ENCODE results near the gene URM1. TPM values are rescaled to one million over a fixed set of nuclear protein-coding genes. Genes with fewer than 3 reads are reported as not detected.

Gene URM1
- total and polyA plus RNA-seq, 10 of the 15 experiments (the other 5 are each of a cell fraction or from before 2014, with no cell fraction given), result 7.9 to 75.8 (median 63.7) TPM

- no peak for DNase-seq (ENCODE audit: low read depth, low spot score)
- Histone ChIP-seq H2AFZ (ENCODE audit: control insufficient read depth, low read depth, low read length) (no peak overlapping the region), H3K27ac (ENCODE audit: control insufficient read depth, insufficient read depth) (no peak overlapping the region), H3K4me1 (ENCODE audit: control insufficient read depth, insufficient read depth, low read length) (no peaks in the 10 kb centered on the region), H3K4me3 (no peak overlapping the region), H3K4me2 (ENCODE audit: control insufficient read depth, insufficient read depth) (no peak overlapping the region), H3K9ac (ENCODE audit: control insufficient read depth, insufficient read depth, low read length) (no peak overlapping the region), H3K36me3 (ENCODE audit: control insufficient read depth in 2 of 2, insufficient read depth in 2 of 2, low read length in 1 of 2) (no peaks in the 10 kb centered on the region), H3K9me3 (replicated peaks; ENCODE audit: control insufficient read depth, insufficient read depth, low read length) (no peaks in the 10 kb centered on the region), H3K27me3 (replicated peaks in 1 of 2; ENCODE audit: control insufficient read depth in 2 of 2, insufficient read depth in 2 of 2, low read length in 1 of 2) (no peaks in the 10 kb centered on the region), H4K20me1 (ENCODE audit: control insufficient read depth, insufficient read depth) (no peaks in the 10 kb centered on the region), H3K79me2 (ENCODE audit: control insufficient read depth, insufficient read depth, low read length) (no peaks in the 10 kb centered on the region)
- ChIA-PET SMC1A (ENCODE audit: uncharacterized antibody, unreplicated experiment) (interaction anchor here (0.9 kb wide), 1 partner anchor 66 kb away, joined by 3 read pairs; no protein-coding TSS in a partner anchor), POLR2A (interaction anchor here (0.6 kb wide), 1 partner anchor 433 kb away, joined by 3 read pairs; no protein-coding TSS in a partner anchor), CTCF (interaction anchor here (0.6 to 1.1 kb wide), 3 partner anchors 10 to 14 kb away, joined by 3 to 5 read pairs (median 3); no protein-coding TSS in a partner anchor), RAD21 (ENCODE audit: unreplicated experiment) (no interaction called here)
- TF ChIP-seq IKZF1 (conservative IDR thresholded peaks at IDR 0.05) (no peak), TCF3 (IDR thresholded peaks at IDR 0.05; ENCODE audit: borderline replicate concordance, insufficient read depth, low read depth, low read length) (no peak), SIN3A (IDR thresholded peaks at IDR 0.05; ENCODE audit: low read depth, low read length) (no peak), SREBF2 (IDR thresholded peaks at IDR 0.05; ENCODE audit: low read length) (no peak)
- intact Hi-C loops (cut with micrococcal nuclease; ENCODE audit: unreplicated experiment), result no loop called here
- no peak for ATAC-seq
- BruUV-seq (replicated peaks), result no TSS peak
- no peak for FAIRE-seq
- 61% methylated on average over 22 of the region's 22 CpGs for WGBS (ENCODE audit: insufficient coverage, insufficient replicate concordance, low lambda C conversion rate, missing lambda C conversion rate)
- in situ Hi-C loops (cut with MboI), result no loop called here
Measured at GRCh38 chr9:128428644-128429512, 57.7 kb downstream of the URM1 start.

GRCh38 chr9:128429513-128430086 is 58.4 kb downstream of the URM1 start:
- no TSS peak for BruUV-seq (replicated peaks)
- Histone ChIP-seq H4K20me1 (ENCODE audit: control insufficient read depth, insufficient read depth) (no peaks in the 10 kb centered on the region), H3K4me1 (ENCODE audit: control insufficient read depth, insufficient read depth, low read length) (no peaks in the 10 kb centered on the region), H3K9me3 (replicated peaks; ENCODE audit: control insufficient read depth, insufficient read depth, low read length) (no peaks in the 10 kb centered on the region), H3K79me2 (ENCODE audit: control insufficient read depth, insufficient read depth, low read length) (no peaks in the 10 kb centered on the region), H3K9ac (ENCODE audit: control insufficient read depth, insufficient read depth, low read length) (no peak overlapping the region), H3K4me3 (no peak overlapping the region), H3K36me3 (ENCODE audit: control insufficient read depth in 2 of 2, insufficient read depth in 2 of 2, low read length in 1 of 2) (no peaks in the 10 kb centered on the region), H3K27ac (ENCODE audit: control insufficient read depth, insufficient read depth) (no peak overlapping the region), H2AFZ (ENCODE audit: control insufficient read depth, low read depth, low read length) (no peak overlapping the region), H3K4me2 (ENCODE audit: control insufficient read depth, insufficient read depth) (no peak overlapping the region), H3K27me3 (replicated peaks in 1 of 2; ENCODE audit: control insufficient read depth in 2 of 2, insufficient read depth in 2 of 2, low read length in 1 of 2) (no peaks in the 10 kb centered on the region)
- SMC1A ChIA-PET (ENCODE audit: uncharacterized antibody, unreplicated experiment), result no interaction called here
- DNase-seq (ENCODE audit: low read depth, low spot score) (no peak), FAIRE-seq (no peak), ATAC-seq (no peak)
- 64% methylated on average over 13 of the region's 13 CpGs for WGBS (ENCODE audit: insufficient coverage, insufficient replicate concordance, low lambda C conversion rate, missing lambda C conversion rate)
- RAD21 ChIA-PET (ENCODE audit: unreplicated experiment), result no interaction called here
- no peak for TF ChIP-seq TCF12 (IDR thresholded peaks at IDR 0.05; ENCODE audit: low read depth, low read length)
- no peak for TF ChIP-seq STAT1 (conservative IDR thresholded peaks at IDR 0.05)
- no peak for TF ChIP-seq CHD2 (IDR thresholded peaks at IDR 0.05; ENCODE audit: borderline replicate concordance, low read depth, low read length)
- no peak for TF ChIP-seq ETV6 (conservative IDR thresholded peaks at IDR 0.05 in 1 of 2, IDR thresholded peaks at IDR 0.05 in 1 of 2; ENCODE audit: borderline replicate concordance in 1 of 2, low read depth in 1 of 2)
- CTCF ChIA-PET, result interaction anchor here (0.7 to 1.1 kb wide), 2 partner anchors 9 to 15 kb away, joined by 3 to 5 read pairs; no protein-coding TSS in a partner anchor
- intact Hi-C loops (cut with micrococcal nuclease; ENCODE audit: unreplicated experiment) (no loop called here), in situ Hi-C loops (cut with MboI) (no loop called here)
- POLR2A ChIA-PET, result interaction anchor here (0.6 kb wide), 1 partner anchor 433 kb away, joined by 3 read pairs; no protein-coding TSS in a partner anchor

Measured in GM12878 (cell line).